Measurements from ENCODE around the gene MPRIP.

The MPRIP gene

GRCh38 chr17:17050346-17051345, 8.4 kb downstream of the MPRIP start:
- TF ChIP-seq CTCF (IDR thresholded peaks at IDR 0.05; ENCODE audit: low read depth, low read length) = no peak
- DNase-seq (ENCODE audit: extremely low read depth, low read depth) = no peak

- DNase-seq (ENCODE audit: extremely low read depth, low read depth) = no peak
- no peak for TF ChIP-seq CTCF (IDR thresholded peaks at IDR 0.05; ENCODE audit: low read depth, low read length)
Measured at GRCh38 chr17:17051380-17051779, 9.1 kb downstream of the MPRIP start.

GRCh38 chr17:17051791-17052461, 9.7 kb downstream of the MPRIP start:
- DNase-seq (ENCODE audit: extremely low read depth, low read depth) = no peak
- TF ChIP-seq CTCF (IDR thresholded peaks at IDR 0.05; ENCODE audit: low read depth, low read length) = no peak

GRCh38 chr17:17052462-17053221, 10.4 kb downstream of the MPRIP start:
- DNase-seq (ENCODE audit: extremely low read depth, low read depth) = no peak
- TF ChIP-seq CTCF (IDR thresholded peaks at IDR 0.05; ENCODE audit: low read depth, low read length) = no peak

- no peak for DNase-seq (ENCODE audit: extremely low read depth, low read depth)
- no peak for TF ChIP-seq CTCF (IDR thresholded peaks at IDR 0.05; ENCODE audit: low read depth, low read length)
Measured at GRCh38 chr17:17053446-17054379, 11.5 kb downstream of the MPRIP start.

GRCh38 chr17:17054636-17055035, 12.4 kb downstream of the MPRIP start:
- TF ChIP-seq CTCF (IDR thresholded peaks at IDR 0.05; ENCODE audit: low read depth, low read length) = no peak
- no peak for DNase-seq (ENCODE audit: extremely low read depth, low read depth)

Data from AG09319 (cell line).